Aorta (tissue), 5 donors: ENCODE measurements around the gene CYB5D1. TPM values are rescaled to one million over a fixed set of nuclear protein-coding genes. Genes with fewer than 3 reads are reported as not detected.

Source experiments
- ATAC-seq: fragments of 200-7000 bp; cut with Tn5 transposase; one replicate; pipeline ENCODE4 v1.9.1; 2022; ENCODE audit warnings: moderate library complexity; ENCODE audit not compliant: low FRiP score
- DNase-seq, 2 donors: peaks; one replicate each; pipeline ENCODE4 v3.0.0-alpha.2; 2020
- H3K27ac ChIP-seq, 2 donors: one replicate each; pipeline ENCODE4 v1.5.1; 2013; ENCODE audit warnings: low read length in 2 of 2, mild to moderate bottlenecking in 2 of 2, moderate library complexity in 2 of 2, control low read depth in 1 of 2, inconsistent platforms in 1 of 2, low read depth in 1 of 2
- H3K27me3 ChIP-seq, 2 donors: one replicate each; pipeline ENCODE4 v1.6.1; 2013; ENCODE audit warnings: control low read depth in 1 of 2, low read length in 1 of 2, mild to moderate bottlenecking in 1 of 2, moderate library complexity in 1 of 2; ENCODE audit not compliant: insufficient read depth in 2 of 2, control insufficient read depth in 1 of 2
- H3K36me3 ChIP-seq, 2 donors: one replicate each; pipeline ENCODE4 v1.6.1; 2013; ENCODE audit warnings: control low read depth in 1 of 2, low read length in 1 of 2, mild to moderate bottlenecking in 1 of 2; ENCODE audit not compliant: insufficient read depth in 2 of 2, control insufficient read depth in 1 of 2
- H3K4me1 ChIP-seq, 2 donors: one replicate each; pipeline ENCODE4 v1.6.1; 2013; ENCODE audit warnings: low read length in 2 of 2, control low read depth in 1 of 2, mild to moderate bottlenecking in 1 of 2, moderate library complexity in 1 of 2; ENCODE audit not compliant: insufficient read depth in 2 of 2, control insufficient read depth in 1 of 2
- H3K4me3 ChIP-seq, 2 donors: one replicate each; pipeline ENCODE4 v1.5.1; 2013; ENCODE audit warnings: low read length in 2 of 2, control low read depth in 1 of 2, mild to moderate bottlenecking in 1 of 2
- H3K9me3 ChIP-seq: one replicate; pipeline ENCODE4 v1.6.1; 2013; ENCODE audit warnings: mild to moderate bottlenecking, low read length; ENCODE audit not compliant: control insufficient read depth
- WGBS, 2 donors: extraction: QIAGEN DNeasy Blood & Tissue Kit; methylation state at CpG; one replicate each; pipeline ENCODE4 v1.1.7; 2013; 5-methylcytosine and 5-hydroxymethylcytosine counted together
- intact Hi-C, 2 donors: fragments of 100-400 bp; cut with DNase I; formaldehyde crosslinking; loops; one replicate each; pipeline versions ENCODE4 v1.14.2 to v1.15.0; 2022
- polyA plus RNA-seq, 2 donors: library from polyadenylated mRNA; stranded (reverse); fragments of 200-250 nt; gene quantifications; one replicate each; pipeline ENCODE4 v1.2.3, GENCODE V29; 2013
- total RNA-seq, 2 donors: library from RNA; stranded (reverse); fragmentation: NEBNext Ultra II Directional; extraction: Animal tissue kit (Norgen Biotek cat#: 25700); gene quantifications; one replicate each; pipeline ENCODE4 v1.2.1, GENCODE V29; 2021
- donor health status: healthy with polysubstance abuse.
- donor health status: Bipolar disorder and iron deficiency.
- donor health status: DM: no; HTN: no; CAD: no.
- donor health status: DM: no; HTN: no; CAD: no.
- donor health status: DM: yes; HTN: yes; CAD: no.

Gene CYB5D1
- total and polyA plus RNA-seq, 4 donors: 6.1 to 12.5 (median 9.4) TPM

GRCh38 chr17:7885367-7886226 is 27.8 kb downstream of the CYB5D1 start:
- 0% methylated on average over 40 to 64 of the region's 64 CpGs for WGBS, 2 donors
- Histone ChIP-seq H3K27ac (peak overlapping the region in 1 of 2 donors; percentile 72), H3K9me3 (no peaks in the 10 kb centered on the region), H3K27me3 (no peaks in the 10 kb centered on the region), H3K36me3 (peaks cover 0 to 2% of the 10 kb centered on the region in 2 donors), H3K4me3 (peak overlapping the region; percentile 37 to 91), H3K4me1 (peaks cover 0 to 3% of the 10 kb centered on the region in 2 donors)
- DNase-seq (peak; percentile 67 to 80), ATAC-seq (peak; percentile 29)
- intact Hi-C loops: no loop called here

- DNase-seq (peak in 1 of 2 donors; percentile 61), ATAC-seq (no peak)
- H3K4me1 ChIP-seq: peaks cover 0 to 3% of the 10 kb centered on the region in 2 donors
- intact Hi-C loops: no loop called here
- no peaks in the 10 kb centered on the region for H3K36me3 ChIP-seq
- H3K4me3 ChIP-seq: peak overlapping the region; percentile 28 to 37
- H3K27me3 ChIP-seq: no peaks in the 10 kb centered on the region
- no peaks in the 10 kb centered on the region for H3K9me3 ChIP-seq
- H3K27ac ChIP-seq: peak overlapping the region in 1 of 2 donors; percentile 72
- WGBS, 2 donors: 1 to 2% methylated on average over 29 to 30 of the region's 30 CpGs
Measured at GRCh38 chr17:7886227-7887037, 28.6 kb downstream of the CYB5D1 start.

GRCh38 chr17:7887038-7887481 is 29.3 kb downstream of the CYB5D1 start:
- H3K4me3 ChIP-seq: peak overlapping the region in 1 of 2 donors; percentile 0
- DNase-seq: no peak
- peaks cover 0 to 3% of the 10 kb centered on the region in 2 donors for H3K4me1 ChIP-seq
- H3K36me3 ChIP-seq: no peaks in the 10 kb centered on the region
- no peaks in the 10 kb centered on the region for H3K27me3 ChIP-seq
- H3K9me3 ChIP-seq: no peaks in the 10 kb centered on the region
- intact Hi-C loops: no loop called here
- peak overlapping the region in 1 of 2 donors; percentile 72 for H3K27ac ChIP-seq
- no peak for ATAC-seq
- 1 to 2% methylated on average over 8 of the region's 8 CpGs for WGBS, 2 donors

GRCh38 chr17:7887482-7888183 is 29.8 kb downstream of the CYB5D1 start:
- ATAC-seq: peak; percentile 93
- DNase-seq: peak; percentile 95 to 96
- Histone ChIP-seq H3K4me1 (peaks cover 0 to 3% of the 10 kb centered on the region in 2 donors), H3K36me3 (no peaks in the 10 kb centered on the region), H3K4me3 (peak overlapping the region; percentile 0 to 8), H3K27me3 (no peaks in the 10 kb centered on the region), H3K9me3 (no peaks in the 10 kb centered on the region), H3K27ac (peak overlapping the region in 1 of 2 donors; percentile 78)
- intact Hi-C loops: no loop called here
- WGBS, 2 donors: 0% methylated on average over 28 to 35 of the region's 35 CpGs

- H3K27me3 ChIP-seq: no peaks in the 10 kb centered on the region
- intact Hi-C loops: no loop called here
- WGBS, 2 donors: 44 to 45% methylated on average over 18 of the region's 18 CpGs
- no peaks in the 10 kb centered on the region for H3K9me3 ChIP-seq
- H3K27ac ChIP-seq: peak within 1 kb of the TSS in 1 of 2 donors; percentile 78
- peak within 1 kb of the TSS in 1 of 2 donors; percentile 8 for H3K4me3 ChIP-seq
- peaks cover 0 to 3% of the 10 kb centered on the region in 2 donors for H3K4me1 ChIP-seq
- no peak for DNase-seq
- no peaks in the 10 kb centered on the region for H3K36me3 ChIP-seq
- ATAC-seq: peak; percentile 9
Measured at GRCh38 chr17:7888184-7888920, 30.5 kb downstream of the CYB5D1 start, which contains the start of gene CHD3. TSS of gene CHD3 (plus strand) at chr17:7888789. CDS start at chr17:7889001, 212 bp downstream.

- ATAC-seq (peak; percentile 76), DNase-seq (peak; percentile 98 to 99)
- H3K4me1 ChIP-seq: peaks cover 0 to 3% of the 10 kb centered on the region in 2 donors
- WGBS, 2 donors: 37 to 38% methylated on average over 11 of the region's 11 CpGs
- peaks cover 0 to 1% of the 10 kb centered on the region in 2 donors for H3K36me3 ChIP-seq
- H3K27me3 ChIP-seq: no peaks in the 10 kb centered on the region
- H3K27ac ChIP-seq: peak overlapping the region in 1 of 2 donors; percentile 78
- no peaks in the 10 kb centered on the region for H3K9me3 ChIP-seq
- no peak overlapping the region for H3K4me3 ChIP-seq
- intact Hi-C loops: loop anchor here in 1 of 2 donors (1.0 kb wide), 1 partner anchor 43 kb away; the partner anchor contains the start of gene CNTROB
Measured at GRCh38 chr17:7889166-7889955, 31.6 kb downstream of the CYB5D1 start.

- Histone ChIP-seq H3K27me3 (no peaks in the 10 kb centered on the region), H3K4me3 (no peak overlapping the region), H3K4me1 (no peaks in the 10 kb centered on the region), H3K36me3 (peaks cover 0 to 7% of the 10 kb centered on the region in 2 donors), H3K9me3 (no peaks in the 10 kb centered on the region), H3K27ac (no peak overlapping the region)
- DNase-seq (no peak), ATAC-seq (no peak)
- whole genome bisulfite sequencing, 2 donors: 92 to 93% methylated on average over 15 of the region's 15 CpGs
- intact Hi-C loops: no loop called here
Measured at GRCh38 chr17:7893187-7893880, 35.5 kb downstream of the CYB5D1 start.
